Skeletal muscle cell (primary cell): Measurements from ENCODE around the gene MYBPC1.
"Not testable (repeated sequence)": the region's sequence is repeated elsewhere in the genome, so short reads cannot be mapped to it uniquely, and the experiment has no call there.

Source experiments
- DNase-seq: peaks from one replicate; pipeline ENCODE4 v3.0.0-alpha.2; 2010; ENCODE audit warnings: low read depth
- H3K4me3 ChIP-seq: 2 replicates; pipeline ENCODE4 v1.5.1; 2011; ENCODE audit warnings: low read depth, mild to moderate bottlenecking, control low read depth, low read length, moderate library complexity

Gene MYBPC1

GRCh38 chr12:101648195-101648594 lies 53.4 kb downstream of the MYBPC1 start:
- no peak overlapping the region for H3K4me3 ChIP-seq
- no peak for DNase-seq

GRCh38 chr12:101650346-101651117 lies 55.8 kb downstream of the MYBPC1 start:
- H3K4me3 ChIP-seq = no peak overlapping the region

GRCh38 chr12:101653030-101653429 lies 58.3 kb downstream of the MYBPC1 start:
- no peak for DNase-seq
- no peak overlapping the region for H3K4me3 ChIP-seq

More at GRCh38 chr12:101650346-101651117, 55.8 kb downstream of the MYBPC1 start:
- DNase-seq = no peak

- no peak for DNase-seq
- H3K4me3 ChIP-seq = no peak overlapping the region
Measured at GRCh38 chr12:101653503-101653902, 58.7 kb downstream of the MYBPC1 start.

- no peak overlapping the region for H3K4me3 ChIP-seq
- DNase-seq = no peak
Measured at GRCh38 chr12:101654442-101654841, 59.7 kb downstream of the MYBPC1 start.

- DNase-seq = no peak
- H3K4me3 ChIP-seq = no peak overlapping the region
Measured at GRCh38 chr12:101655393-101655792, 60.6 kb downstream of the MYBPC1 start.

- not testable (repeated sequence) for DNase-seq, H3K4me3 ChIP-seq
Measured at GRCh38 chr12:101660662-101661061, 65.9 kb downstream of the MYBPC1 start.

- H3K4me3 ChIP-seq = no peak overlapping the region
Measured at GRCh38 chr12:101663298-101663697, 68.5 kb downstream of the MYBPC1 start.

GRCh38 chr12:101664992-101665391 lies 70.2 kb downstream of the MYBPC1 start:
- no peak for DNase-seq
- no peak overlapping the region for H3K4me3 ChIP-seq

More at GRCh38 chr12:101663298-101663697, 68.5 kb downstream of the MYBPC1 start:
- DNase-seq = no peak

GRCh38 chr12:101666052-101666728 lies 71.4 kb downstream of the MYBPC1 start:
- no peak for DNase-seq
- no peak overlapping the region for H3K4me3 ChIP-seq

GRCh38 chr12:101667591-101667990 lies 72.8 kb downstream of the MYBPC1 start:
- DNase-seq = no peak
- H3K4me3 ChIP-seq = no peak overlapping the region

- no peak overlapping the region for H3K4me3 ChIP-seq
- peak; percentile 7 for DNase-seq
Measured at GRCh38 chr12:101670007-101670671, 75.4 kb downstream of the MYBPC1 start.

- H3K4me3 ChIP-seq = no peak overlapping the region
- DNase-seq = no peak
Measured at GRCh38 chr12:101671157-101671791, 76.5 kb downstream of the MYBPC1 start.

GRCh38 chr12:101671833-101672232 lies 77.1 kb downstream of the MYBPC1 start:
- no peak for DNase-seq
- no peak overlapping the region for H3K4me3 ChIP-seq

GRCh38 chr12:101675555-101675954 lies 80.8 kb downstream of the MYBPC1 start:
- no peak for DNase-seq
- no peak overlapping the region for H3K4me3 ChIP-seq

GRCh38 chr12:101676497-101676896 lies 81.7 kb downstream of the MYBPC1 start:
- DNase-seq, H3K4me3 ChIP-seq: not testable (repeated sequence)

- H3K4me3 ChIP-seq = no peak overlapping the region
- no peak for DNase-seq
Measured at GRCh38 chr12:101678081-101678480, 83.3 kb downstream of the MYBPC1 start.

GRCh38 chr12:101680240-101680639 lies 85.5 kb downstream of the MYBPC1 start:
- H3K4me3 ChIP-seq = no peak overlapping the region

GRCh38 chr12:101680647-101681046 lies 85.9 kb downstream of the MYBPC1 start:
- H3K4me3 ChIP-seq = no peak overlapping the region
- DNase-seq = no peak

More at GRCh38 chr12:101680240-101680639, 85.5 kb downstream of the MYBPC1 start:
- no peak for DNase-seq

GRCh38 chr12:101681627-101682026 lies 86.9 kb downstream of the MYBPC1 start:
- not testable (repeated sequence) for H3K4me3 ChIP-seq, DNase-seq
